CD4-positive, alpha-beta T cell treated with Interleukin-15 for 1 hour (primary cell): ENCODE results near the gene ELFN2.
"Not testable (repeated sequence)": the region's sequence is repeated elsewhere in the genome, so short reads cannot be mapped to it uniquely, and the experiment has no call there.

Experiments
- DNase-seq: peaks from one replicate; pipeline ENCODE4 v3.0.0-alpha.2; 2020

Gene ELFN2

DNA sequence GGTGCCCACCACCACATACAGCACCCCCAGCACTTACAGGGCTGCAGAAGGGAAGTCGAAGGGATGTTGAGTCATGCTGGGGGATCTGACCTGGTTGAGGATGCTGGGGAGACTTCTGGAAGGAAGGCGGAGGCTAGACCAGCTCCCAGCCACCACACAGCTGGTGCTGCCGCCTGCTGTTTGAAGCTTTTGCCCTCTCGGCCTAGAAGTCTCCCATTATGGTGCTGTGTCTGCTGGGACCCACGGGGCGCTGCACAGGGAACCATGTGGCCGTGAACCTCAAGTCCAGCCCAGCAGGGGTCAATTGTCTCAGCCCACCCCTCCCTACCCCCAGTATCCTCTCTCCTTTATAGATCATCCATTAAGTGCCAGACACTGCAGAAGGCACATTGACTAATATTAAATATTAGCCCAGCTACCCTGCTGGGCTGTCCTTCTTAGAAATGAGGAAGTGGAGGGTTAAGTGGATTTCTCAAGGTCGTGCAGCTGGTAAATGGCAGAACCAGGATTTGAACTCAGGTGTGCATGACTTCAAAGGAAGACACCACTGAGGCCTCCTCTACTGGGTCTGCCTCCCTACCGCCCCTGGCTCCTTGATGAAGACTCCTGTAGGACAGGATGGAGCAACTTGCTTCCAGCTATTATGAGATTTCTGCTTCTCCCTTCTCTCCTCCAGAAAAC, 95.3 kb downstream of the ELFN2 start:
- DNase-seq: no peak

GRCh38 chr22:37331034-37331428, 96.2 kb downstream of the ELFN2 start:
- no peak for DNase-seq

DNA sequence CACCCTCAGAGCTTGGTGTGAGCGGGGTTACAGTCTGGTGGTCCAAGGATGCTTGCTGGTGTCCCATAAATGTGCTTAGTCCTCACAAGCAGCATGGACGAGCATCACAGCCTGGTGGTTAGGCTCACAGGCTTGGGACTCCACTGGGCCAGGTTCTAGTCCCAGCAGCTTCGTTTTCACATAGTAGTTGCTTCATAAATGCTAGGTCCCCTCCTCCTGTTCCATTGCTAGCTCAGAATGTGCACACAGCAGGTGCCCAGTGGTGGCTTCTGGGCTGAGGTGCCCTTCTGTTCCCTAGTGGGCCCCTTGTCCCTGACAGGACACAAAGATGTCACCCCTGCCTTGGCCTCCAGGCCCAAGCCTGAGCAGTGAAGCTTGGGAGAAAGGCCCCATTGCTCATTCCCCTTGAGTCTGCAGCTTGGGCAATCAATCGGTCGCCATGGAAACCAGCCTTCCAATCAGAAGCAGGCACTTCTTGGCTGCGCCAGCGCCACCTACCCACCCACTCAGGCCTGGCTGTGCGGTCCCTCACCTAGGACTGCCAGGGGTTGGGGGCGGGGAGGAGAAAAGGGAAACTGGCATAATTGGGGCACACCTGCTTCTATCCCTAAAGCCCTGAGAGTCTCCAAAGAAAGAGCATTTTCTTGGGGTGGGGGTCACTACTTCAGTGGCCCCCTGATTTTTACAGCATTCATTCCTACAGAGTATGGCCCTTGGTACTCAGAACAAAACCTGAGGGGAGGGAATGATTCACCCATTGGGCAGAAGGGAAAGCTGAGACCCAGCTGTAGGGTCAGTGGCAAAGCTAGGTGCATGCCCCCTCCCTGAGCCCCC, 96.9 kb downstream of the ELFN2 start:
- peak; percentile 53 for DNase-seq

- DNase-seq: no peak
These were observed 97.8 kb downstream of the ELFN2 start for GRCh38 chr22:37329238-37330140.

GRCh38 chr22:37328538-37329237, 98.6 kb downstream of the ELFN2 start:
- DNase-seq: not testable (repeated sequence)

DNA sequence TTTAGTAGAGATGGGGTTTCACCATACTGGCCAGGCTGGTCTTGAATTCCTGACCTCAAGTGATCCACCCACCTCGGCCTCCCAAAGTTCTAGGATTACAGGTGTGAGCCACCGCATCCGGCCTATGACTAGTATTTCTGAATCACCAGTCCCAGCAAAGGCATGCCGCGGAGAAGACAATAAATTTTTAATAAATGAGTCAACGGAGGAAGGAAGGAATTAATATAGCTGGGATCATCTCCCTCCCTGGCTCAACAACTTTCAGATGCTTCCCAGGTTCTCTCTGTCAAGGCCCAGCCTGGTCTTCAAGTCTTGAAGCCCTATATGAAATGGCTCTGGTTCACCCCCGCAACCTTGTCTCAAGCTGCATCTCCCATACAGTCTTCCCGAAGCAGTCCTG, 99.3 kb downstream of the ELFN2 start:
- no peak for DNase-seq

GRCh38 chr22:37326726-37327125, 100.6 kb downstream of the ELFN2 start:
- no peak for DNase-seq

DNA sequence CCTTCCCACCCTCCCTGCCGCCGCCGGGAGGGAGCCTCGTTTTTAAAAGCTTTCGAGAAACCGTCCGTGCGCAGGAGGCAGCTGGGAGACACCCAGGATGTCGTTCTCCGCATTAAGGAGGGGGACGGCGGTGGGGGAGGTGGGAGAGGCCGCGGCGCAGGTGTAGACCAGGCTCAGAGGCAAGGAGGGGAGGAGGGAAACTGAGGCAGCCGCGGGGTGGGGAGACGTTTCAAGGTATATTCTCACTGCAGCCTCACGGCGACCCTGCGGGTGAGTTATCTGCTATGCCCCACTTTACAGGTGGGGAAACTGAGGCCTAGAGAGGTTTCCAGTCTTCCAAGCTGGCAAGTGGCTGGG, 102.3 kb downstream of the ELFN2 start:
- DNase-seq: no peak

DNA sequence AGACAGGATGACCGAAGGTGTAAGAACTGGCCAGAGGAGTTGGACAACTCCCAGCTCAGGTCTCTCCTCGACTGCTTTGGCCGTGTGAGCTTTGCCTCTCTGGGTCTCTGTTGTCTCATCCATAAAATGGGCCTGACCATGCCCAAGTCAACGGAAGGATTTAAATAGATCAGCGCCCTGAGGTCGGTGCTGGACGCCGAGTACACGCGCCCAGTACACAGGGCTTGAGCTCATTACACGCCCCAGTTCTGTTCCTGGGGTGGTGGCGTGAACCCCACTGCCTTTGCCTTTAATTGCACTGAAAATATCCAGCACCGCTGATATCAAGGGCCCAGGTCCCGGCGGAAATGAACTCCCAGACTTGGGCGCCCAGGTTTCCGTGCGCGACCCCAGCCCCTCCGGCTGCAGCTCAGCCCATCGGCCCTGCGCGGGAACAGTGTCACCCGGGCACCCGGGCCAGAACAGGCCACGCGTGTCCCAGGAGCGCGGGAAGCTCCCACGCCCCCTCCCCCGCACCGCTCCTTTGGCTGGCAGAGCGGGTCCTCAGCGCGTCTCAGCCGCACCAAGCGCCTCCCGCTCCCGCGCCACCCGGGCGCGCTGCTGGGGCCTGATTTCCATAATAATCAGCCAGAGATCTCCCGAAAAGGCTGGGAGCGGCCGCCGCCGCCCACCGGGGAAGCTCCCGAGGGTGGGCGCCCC, 102.8 kb downstream of the ELFN2 start:
- DNase-seq: no peak

DNA sequence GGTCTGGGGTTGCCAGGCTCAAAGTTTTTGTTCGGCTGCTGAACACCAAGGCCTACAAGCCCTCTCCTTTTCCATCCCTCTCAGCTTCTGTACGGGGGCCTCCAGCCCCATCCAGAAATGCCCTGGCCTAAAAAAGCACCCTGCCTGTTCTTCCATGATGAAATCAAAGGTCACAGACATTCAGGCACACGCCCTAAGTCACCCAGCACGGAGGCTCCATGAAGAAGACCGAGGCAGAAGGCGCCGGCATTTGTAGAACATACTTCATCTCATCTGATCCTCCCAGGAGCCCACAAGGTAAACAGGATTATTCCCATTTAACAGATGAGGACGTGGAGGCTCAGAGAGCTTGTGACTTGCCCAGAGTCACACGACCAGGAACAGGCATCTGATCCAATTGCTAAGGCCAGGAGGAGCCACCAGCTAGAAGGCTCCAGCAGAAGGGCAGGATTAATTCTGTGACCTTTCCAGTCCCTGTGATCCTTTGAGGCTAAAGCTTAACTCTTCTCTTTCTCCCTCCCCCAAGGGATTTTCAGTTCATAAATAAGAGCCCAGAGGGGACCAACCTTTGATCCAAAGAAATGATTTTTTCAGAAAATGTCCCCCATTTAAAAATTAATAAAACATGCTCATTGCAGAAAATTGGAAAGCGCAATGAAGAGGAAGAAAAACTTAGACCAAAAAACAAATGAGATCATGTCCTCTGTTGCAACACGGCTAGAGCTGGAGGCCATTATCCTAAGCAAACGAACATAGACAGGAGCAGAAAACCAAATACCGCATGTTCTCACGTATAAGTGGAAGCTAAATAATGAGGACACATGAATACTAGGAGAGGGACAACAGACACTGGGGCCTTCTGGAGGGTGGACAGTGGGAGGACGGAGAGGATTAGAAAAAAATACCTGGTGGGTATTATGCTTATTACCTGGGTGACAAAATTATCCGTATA, 106.3 kb downstream of the ELFN2 start:
- no peak for DNase-seq

DNA sequence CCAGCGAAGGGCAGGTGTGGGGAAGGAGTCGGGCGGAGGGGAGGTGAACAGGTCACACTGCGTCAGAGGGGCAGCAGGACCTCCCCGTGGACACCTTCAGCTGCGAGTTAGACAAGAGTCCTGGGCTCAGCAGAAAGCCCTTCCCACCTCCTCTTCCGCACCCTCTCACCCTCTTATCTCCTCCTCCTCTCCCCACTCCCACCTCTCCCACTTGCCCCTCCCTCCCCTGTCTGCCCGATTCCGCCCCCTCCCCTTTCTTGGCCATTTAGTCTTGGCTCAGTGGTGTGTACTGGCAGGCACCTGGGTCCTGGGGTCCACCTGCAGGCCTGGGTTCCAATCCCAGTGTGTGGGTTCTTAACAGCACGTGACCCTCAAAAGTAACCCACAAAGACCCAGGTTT, 107.8 kb downstream of the ELFN2 start:
- no peak for DNase-seq

DNA sequence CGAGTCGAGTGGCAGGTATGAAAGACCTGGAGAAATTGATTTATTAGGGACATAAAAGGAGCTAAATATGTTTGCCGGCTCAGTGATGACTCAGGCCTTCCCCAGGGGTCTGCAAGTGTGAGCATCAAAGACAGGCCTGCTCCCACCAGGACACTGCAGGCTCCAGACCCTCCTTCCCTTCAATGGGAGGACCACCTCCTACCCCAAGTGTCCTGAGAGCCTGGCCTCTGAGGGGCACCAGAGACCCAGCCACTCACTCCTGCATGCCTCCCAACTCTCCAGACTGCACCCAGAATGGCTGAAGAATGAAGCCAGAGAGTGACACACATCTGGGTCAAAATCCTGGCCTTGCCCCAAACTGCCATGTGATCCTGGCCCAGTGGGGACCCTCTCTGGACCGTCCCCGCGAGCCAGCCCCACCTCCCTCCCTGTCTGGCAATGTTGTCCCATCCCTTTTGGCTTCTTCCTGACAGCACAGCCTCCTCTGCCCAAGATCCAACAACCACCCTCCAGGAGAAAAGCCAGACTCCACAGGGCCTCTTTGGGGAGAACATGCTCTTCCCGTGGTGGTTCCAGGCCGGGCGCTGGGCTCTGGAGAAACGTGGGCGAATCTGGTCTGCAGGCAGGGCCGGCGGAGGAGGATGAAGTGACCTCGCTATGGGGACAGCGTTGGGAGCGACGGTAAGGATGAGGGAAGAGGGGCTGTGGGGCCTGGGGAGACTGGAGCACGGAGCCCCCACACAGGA, 108.7 kb downstream of the ELFN2 start:
- no peak for DNase-seq
